OCI-LY3 (cell line): ENCODE measurements around the gene HIGD2A.

Source experiments
- H2AFZ ChIP-seq: fragments of 200-600, 300-600 bp; shearing (Covaris generic); 2 replicates; pipeline ENCODE4 v1.6.0; 2014; ENCODE audit warnings: antibody characterized with exemption, low read depth, low read length
- H3K27ac ChIP-seq: fragments of 200-600, 300-600 bp; sonication (generic); 2 replicates; pipeline ENCODE4 v1.5.1; 2014; ENCODE audit warnings: mild to moderate bottlenecking, low read length, moderate library complexity, mixed read lengths
- H3K27me3 ChIP-seq: fragments of 200-600, 300-600 bp; sonication (generic); 2 replicates; pipeline ENCODE4 v1.6.1; 2014; ENCODE audit warnings: low read depth, low read length, mixed read lengths
- H3K36me3 ChIP-seq: fragments of 200-600, 300-600 bp; sonication (generic); replicated peaks from 2 replicates; pipeline ENCODE3; 2014; ENCODE audit warnings: low read depth, low read length, mixed read lengths
- H3K4me1 ChIP-seq: fragments of 300-600, 200-600 bp; sonication (generic); 2 replicates; pipeline ENCODE4 v1.6.1; 2014; ENCODE audit warnings: low read length, mixed read lengths
- H3K4me2 ChIP-seq: fragments of 200-600, 300-600 bp; sonication (generic); 2 replicates; pipeline ENCODE4 v1.6.1; 2014; ENCODE audit warnings: low read length, mixed read lengths
- H3K4me3 ChIP-seq: fragments of 300-600, 200-600 bp; sonication (generic); 2 replicates; pipeline ENCODE4 v1.5.1; 2014; ENCODE audit warnings: antibody characterized with exemption, mild to moderate bottlenecking, low read length, moderate library complexity
- H3K79me2 ChIP-seq: fragments of 300-600, 200-600 bp; shearing (Covaris generic); 2 replicates; pipeline ENCODE4 v1.6.1; 2014; ENCODE audit warnings: mild to moderate bottlenecking, low read length, mixed read lengths
- H3K9ac ChIP-seq: fragments of 300-600, 200-600 bp; shearing (Covaris generic); 2 replicates; pipeline ENCODE4 v1.6.0; 2014; ENCODE audit warnings: mild to moderate bottlenecking, low read length, moderate library complexity
- H3K9me3 ChIP-seq: fragments of 200-600, 300-600 bp; shearing (Covaris generic); 2 replicates; pipeline ENCODE4 v1.6.1; 2014; ENCODE audit warnings: low read length, mixed read lengths; ENCODE audit not compliant: insufficient read depth
- H4K20me1 ChIP-seq: fragments of 200-600, 300-600 bp; sonication (generic); 2 replicates; pipeline ENCODE4 v1.6.1; 2016; ENCODE audit warnings: low read length, mixed read lengths; ENCODE audit not compliant: insufficient read depth
- CTCF ChIP-seq: fragments of 200-600, 300-600 bp; sonication (generic); IDR thresholded peaks from 2 replicates; pipeline ENCODE4 v1.5.1; 2014; ENCODE audit warnings: antibody characterized with exemption, low read length, low read depth
- EZH2phosphoT487 ChIP-seq: fragments of 200-600 bp; shearing (Covaris generic); IDR thresholded peaks from 2 replicates; pipeline ENCODE4 v1.6.1; 2018; ENCODE audit warnings: antibody characterized with exemption, mixed run types, low read depth

HIGD2A gene

GRCh38 chr5:176355400-176356178 is 33.0 kb upstream of the HIGD2A start:
- H3K9ac ChIP-seq = no peak overlapping the region
- H3K27ac ChIP-seq = no peak overlapping the region
- peaks cover 94% of the 10 kb centered on the region for H3K79me2 ChIP-seq
- no peaks in the 10 kb centered on the region for H3K9me3 ChIP-seq
- H3K4me1 ChIP-seq = peaks cover 35% of the 10 kb centered on the region
- H3K4me2 ChIP-seq = no peak overlapping the region
- no peak overlapping the region for H2AFZ ChIP-seq
- H3K27me3 ChIP-seq = no peaks in the 10 kb centered on the region
- H3K36me3 ChIP-seq = peaks cover 62% of the 10 kb centered on the region
- H3K4me3 ChIP-seq = no peak overlapping the region
- peaks cover 6% of the 10 kb centered on the region for H4K20me1 ChIP-seq
- TF ChIP-seq CTCF (no peak), EZH2phosphoT487 (no peak)

DNA sequence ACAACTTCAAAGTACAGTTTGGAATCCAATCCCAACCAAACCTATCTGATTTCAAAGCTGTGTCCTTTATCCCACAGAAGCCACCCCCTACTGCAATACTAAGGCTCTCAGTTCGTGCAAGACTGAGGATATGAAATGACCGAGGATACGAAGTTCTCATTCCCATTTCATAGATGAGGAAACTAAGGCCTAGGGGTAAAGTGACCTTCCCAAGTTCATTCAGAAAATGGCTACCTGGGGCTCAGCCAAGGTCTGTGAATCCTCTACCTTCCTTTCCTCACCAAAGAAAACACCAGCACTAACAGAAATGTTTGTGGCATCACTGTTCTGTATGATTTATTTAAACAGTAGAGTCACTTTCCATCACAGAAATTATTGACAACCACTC is 32.4 kb upstream of the HIGD2A start:
- TF ChIP-seq CTCF = no peak
- TF ChIP-seq EZH2phosphoT487 = no peak
- Histone ChIP-seq H3K36me3 (peaks cover 59% of the 10 kb centered on the region), H3K4me2 (no peak overlapping the region), H3K27me3 (no peaks in the 10 kb centered on the region), H3K9ac (no peak overlapping the region), H3K79me2 (peaks cover 94% of the 10 kb centered on the region), H2AFZ (no peak overlapping the region), H3K27ac (no peak overlapping the region), H3K4me1 (peaks cover 31% of the 10 kb centered on the region), H4K20me1 (peaks cover 6% of the 10 kb centered on the region), H3K9me3 (no peaks in the 10 kb centered on the region), H3K4me3 (no peak overlapping the region)

GRCh38 chr5:176359658-176360057 is 28.9 kb upstream of the HIGD2A start:
- Histone ChIP-seq H4K20me1 (peaks cover 6% of the 10 kb centered on the region), H3K4me1 (peaks cover 15% of the 10 kb centered on the region), H3K9ac (no peak overlapping the region), H3K4me3 (peak overlapping the region; percentile 22; the same call in 1 of the 2 replicates), H3K4me2 (peak overlapping the region; percentile 42), H3K27ac (no peak overlapping the region), H3K36me3 (peaks cover 36% of the 10 kb centered on the region), H3K79me2 (peaks cover 66% of the 10 kb centered on the region), H3K9me3 (no peaks in the 10 kb centered on the region), H2AFZ (no peak overlapping the region), H3K27me3 (no peaks in the 10 kb centered on the region)
- TF ChIP-seq EZH2phosphoT487 = no peak
- TF ChIP-seq CTCF = no peak

- Histone ChIP-seq H4K20me1 (peaks cover 6% of the 10 kb centered on the region), H3K36me3 (peaks cover 26% of the 10 kb centered on the region), H3K4me2 (peak overlapping the region; percentile 92), H3K27ac (peak overlapping the region; percentile 90), H3K79me2 (peaks cover 53% of the 10 kb centered on the region), H3K4me1 (peaks cover 18% of the 10 kb centered on the region), H3K4me3 (peak overlapping the region; percentile 98), H3K27me3 (no peaks in the 10 kb centered on the region), H3K9me3 (no peaks in the 10 kb centered on the region), H2AFZ (peak overlapping the region; percentile 51; the same call in 1 of the 2 replicates), H3K9ac (peak overlapping the region; percentile 97)
- TF ChIP-seq CTCF (no peak), EZH2phosphoT487 (no peak)
Measured at GRCh38 chr5:176360894-176361436, 27.6 kb upstream of the HIGD2A start.
